Measurements from ENCODE around the gene CNNM2.
"Not testable (repeated sequence)": the region's sequence is repeated elsewhere in the genome, so short reads cannot be mapped to it uniquely, and the experiment has no call there.

The CNNM2 gene

GRCh38 chr10:102919246-102919959 lies 1.3 kb downstream of the CNNM2 start:
- H3K27me3 ChIP-seq: peaks cover 0 to 4% (median 0%) of the 10 kb centered on the region in 11 experiments; a peak in 2 of 22 replicates
- peak overlapping the region in 5 of 11 experiments; percentile 66 to 88 (median 79); a peak in 5 of 22 replicates for H3K27ac ChIP-seq
- H3K4me2 ChIP-seq: peak overlapping the region; percentile 92 to 99 (median 96)
- peak overlapping the region; percentile 77 to 90 (median 86) for H3K9ac ChIP-seq
- peak overlapping the region; percentile 77 to 96 (median 84) for H3K4me3 ChIP-seq
- TF ChIP-seq Cebpa-rat (IDR thresholded peaks at IDR 0.05): no peak
- no peaks in the 10 kb centered on the region for H4K20me1 ChIP-seq
- H3K36me3 ChIP-seq: no peaks in the 10 kb centered on the region
- H3K4me1 ChIP-seq: peaks cover 29 to 48% (median 37%) of the 10 kb centered on the region in 10 experiments
- no peaks in the 10 kb centered on the region for H3K9me3 ChIP-seq (replicated peaks in 1 of 11)

DNA sequence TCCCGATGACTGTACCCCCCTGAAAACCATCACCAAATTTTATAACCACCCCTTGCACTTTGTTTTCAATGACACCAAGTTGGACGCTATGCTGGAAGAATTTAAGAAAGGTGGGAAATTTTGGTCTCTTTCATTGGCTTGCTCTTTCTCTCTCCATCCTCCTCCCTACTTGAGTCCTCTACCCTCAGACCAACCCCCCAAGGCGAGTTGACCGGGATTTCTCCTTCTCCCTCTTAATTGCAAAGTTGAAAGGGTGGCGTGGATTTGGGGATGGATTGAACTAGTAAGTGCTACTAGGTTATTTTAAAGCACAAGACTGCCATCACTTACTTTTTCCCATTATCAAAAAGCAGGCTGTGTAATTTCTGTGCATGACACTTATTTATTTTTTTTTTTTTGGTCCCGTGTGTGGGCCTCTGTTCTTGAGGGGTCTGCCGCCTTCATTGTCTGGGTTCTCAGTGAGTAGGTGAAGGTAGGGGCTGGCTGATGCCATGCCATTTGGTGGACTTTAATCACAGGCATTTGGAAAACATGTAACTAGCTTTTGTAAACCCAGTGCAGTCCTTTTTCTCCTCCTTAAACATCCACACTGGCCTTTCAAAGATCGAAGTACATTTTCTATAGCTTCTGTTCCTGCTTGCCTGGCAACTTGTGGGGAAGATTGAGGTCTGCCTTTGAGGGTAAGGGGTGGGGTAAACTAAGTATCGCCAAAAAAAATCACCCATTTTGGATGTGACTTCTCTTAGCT lies 2.1 kb downstream of the CNNM2 start:
- peak overlapping the region in 3 of 11 experiments; percentile 15 to 39 (median 24); a peak in 3 of 22 replicates for H3K9ac ChIP-seq
- no peak overlapping the region for H3K27ac ChIP-seq
- H3K4me3 ChIP-seq: peak overlapping the region in 6 of 10 experiments; percentile 11 to 82 (median 79); a peak in 4 of 20 replicates

GRCh38 chr10:102923601-102924000 lies 5.5 kb downstream of the CNNM2 start:
- no peak overlapping the region for H3K27ac ChIP-seq
- H3K36me3 ChIP-seq: no peaks in the 10 kb centered on the region
- H3K9ac ChIP-seq: no peak overlapping the region
- H3K9me3 ChIP-seq (replicated peaks in 1 of 11): peaks cover 0 to 4% (median 0%) of the 10 kb centered on the region in 11 experiments; a peak in 1 of 22 replicates
- no peaks in the 10 kb centered on the region for H4K20me1 ChIP-seq
- H3K4me2 ChIP-seq: no peak overlapping the region; a peak in 1 of 22 replicates
- peaks cover 27 to 47% (median 35%) of the 10 kb centered on the region in 10 experiments for H3K4me1 ChIP-seq
- TF ChIP-seq Cebpa-rat (IDR thresholded peaks at IDR 0.05): no peak
- no peak overlapping the region for H3K4me3 ChIP-seq
- peaks cover 0 to 4% (median 0%) of the 10 kb centered on the region in 11 experiments; a peak in 2 of 22 replicates for H3K27me3 ChIP-seq

More for the DNA sequence above, 2.1 kb downstream of the CNNM2 start:
- H3K4me2 ChIP-seq: peak overlapping the region; percentile 92 to 99 (median 96)
- H3K36me3 ChIP-seq: no peaks in the 10 kb centered on the region
- peaks cover 0 to 4% (median 0%) of the 10 kb centered on the region in 11 experiments; a peak in 2 of 22 replicates for H3K27me3 ChIP-seq
- TF ChIP-seq Cebpa-rat (IDR thresholded peaks at IDR 0.05): no peak
- no peaks in the 10 kb centered on the region for H4K20me1 ChIP-seq
- H3K4me1 ChIP-seq: peaks cover 23 to 44% (median 33%) of the 10 kb centered on the region in 10 experiments
- no peaks in the 10 kb centered on the region for H3K9me3 ChIP-seq (replicated peaks in 1 of 11)

- Histone ChIP-seq H3K27me3 (no peaks in the 10 kb centered on the region), H4K20me1 (no peaks in the 10 kb centered on the region), H3K36me3 (0 out of 22 replicates have a peak, but pooled peaks cover 0 to 7% (median 0%) of the 10 kb centered on the region in 11 experiments), H3K4me3 (no peak overlapping the region), H3K4me1 (peaks cover 0 to 17% (median 8%) of the 10 kb centered on the region in 10 experiments; a peak in 14 of 20 replicates), H3K4me2 (no peak overlapping the region), H3K9ac (no peak overlapping the region), H3K27ac (no peak overlapping the region), H3K9me3 (replicated peaks in 1 of 11) (peaks cover 7 to 15% (median 13%) of the 10 kb centered on the region in 11 experiments; a peak in 19 of 22 replicates)
- TF ChIP-seq Cebpa-rat (IDR thresholded peaks at IDR 0.05): no peak
Measured at GRCh38 chr10:102926842-102927241, 8.7 kb downstream of the CNNM2 start.

DNA sequence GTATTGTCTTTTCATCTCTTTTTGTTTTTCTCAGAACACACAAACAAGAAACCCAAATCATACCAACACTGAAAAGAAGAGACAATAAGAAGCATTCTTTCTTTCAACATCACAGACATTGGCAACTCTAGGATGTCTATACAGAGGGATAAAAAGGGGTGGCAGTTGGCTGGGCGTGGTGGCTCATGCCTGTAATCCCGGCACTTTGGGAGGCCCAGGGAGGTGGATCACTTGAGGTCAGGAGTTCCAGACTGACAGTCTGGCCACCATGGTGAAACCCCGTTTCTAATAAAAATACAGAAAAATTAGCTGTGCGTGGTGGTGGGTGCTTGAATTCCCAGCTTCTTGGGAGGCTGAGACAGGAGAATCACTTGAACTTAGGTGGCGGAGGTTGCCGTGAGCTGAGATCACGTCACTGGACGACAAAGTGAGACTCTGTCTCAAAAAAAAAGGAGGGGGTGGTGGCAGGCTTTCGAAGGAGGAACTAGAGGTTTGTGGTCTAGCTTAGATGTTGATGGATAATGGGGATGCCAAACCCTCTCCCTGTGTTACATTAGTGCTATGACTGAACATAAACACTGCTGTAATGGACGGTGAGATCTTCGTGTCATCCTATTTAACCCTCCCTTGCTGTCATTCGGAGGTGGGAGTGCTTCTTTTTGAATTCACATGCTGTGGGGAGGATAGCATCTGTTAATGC lies 9.4 kb downstream of the CNNM2 start:
- no peak overlapping the region for H3K4me3 ChIP-seq
- H3K4me1 ChIP-seq: peaks cover 0 to 16% (median 8%) of the 10 kb centered on the region in 10 experiments; a peak in 13 of 20 replicates
- TF ChIP-seq Cebpa-rat (IDR thresholded peaks at IDR 0.05): no peak
- peaks cover 12 to 20% (median 18%) of the 10 kb centered on the region in 11 experiments; a peak in 19 of 22 replicates for H3K9me3 ChIP-seq (replicated peaks in 1 of 11)
- H3K4me2 ChIP-seq: peak overlapping the region in 6 of 11 experiments; percentile 6 to 60 (median 41); a peak in 9 of 22 replicates
- H4K20me1 ChIP-seq: no peaks in the 10 kb centered on the region
- H3K36me3 ChIP-seq: 0 out of 22 replicates have a peak, but pooled peaks cover 0 to 7% (median 0%) of the 10 kb centered on the region in 11 experiments
- no peaks in the 10 kb centered on the region for H3K27me3 ChIP-seq
- no peak overlapping the region for H3K9ac ChIP-seq
- no peak overlapping the region for H3K27ac ChIP-seq

GRCh38 chr10:102928442-102928841 lies 10.3 kb downstream of the CNNM2 start:
- H3K27me3 ChIP-seq, H3K36me3 ChIP-seq, H4K20me1 ChIP-seq, H3K9ac ChIP-seq, H3K4me2 ChIP-seq, H3K4me3 ChIP-seq, H3K27ac ChIP-seq: not testable (repeated sequence)
- H3K9me3 ChIP-seq (replicated peaks in 1 of 11): peaks cover 12 to 25% (median 19%) of the 10 kb centered on the region in 11 experiments; a peak in 19 of 22 replicates
- peaks cover 0 to 10% (median 7%) of the 10 kb centered on the region in 10 experiments; a peak in 9 of 20 replicates for H3K4me1 ChIP-seq

GRCh38 chr10:102930720-102931119 lies 12.6 kb downstream of the CNNM2 start:
- H3K9me3 ChIP-seq (replicated peaks in 1 of 11): peaks cover 12 to 25% (median 19%) of the 10 kb centered on the region in 11 experiments; a peak in 19 of 22 replicates
- H3K4me1 ChIP-seq: peaks cover 0 to 10% (median 7%) of the 10 kb centered on the region in 10 experiments; a peak in 10 of 20 replicates
- H3K36me3 ChIP-seq: 0 out of 22 replicates have a peak, but pooled peaks cover 0 to 7% (median 0%) of the 10 kb centered on the region in 11 experiments
- no peak overlapping the region for H3K27ac ChIP-seq
- H4K20me1 ChIP-seq: no peaks in the 10 kb centered on the region
- H3K27me3 ChIP-seq: no peaks in the 10 kb centered on the region
- no peak overlapping the region for H3K9ac ChIP-seq
- H3K4me3 ChIP-seq: no peak overlapping the region
- no peak for TF ChIP-seq Cebpa-rat (IDR thresholded peaks at IDR 0.05)
- no peak overlapping the region for H3K4me2 ChIP-seq

DNA sequence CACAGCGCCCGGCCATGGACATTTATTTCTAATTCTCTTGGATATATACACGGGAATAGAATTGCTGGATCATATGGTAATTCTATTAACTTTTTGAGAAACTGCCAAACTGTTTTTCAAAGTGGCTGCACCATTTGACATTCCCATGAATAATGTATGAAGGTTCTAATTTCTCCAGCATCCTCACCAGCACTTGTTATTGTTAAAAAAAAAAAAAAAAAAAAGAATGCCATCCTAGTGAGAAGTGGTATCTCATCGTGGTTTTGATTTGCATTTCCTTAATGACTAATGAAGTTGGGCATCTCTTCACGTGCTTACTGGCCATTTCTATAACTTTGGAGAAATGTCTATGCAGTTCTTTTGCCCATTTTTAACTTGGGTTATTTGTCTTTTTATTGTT lies 13.5 kb downstream of the CNNM2 start:
- peaks cover 0 to 16% (median 10%) of the 10 kb centered on the region in 10 experiments; a peak in 12 of 20 replicates for H3K4me1 ChIP-seq
- H4K20me1 ChIP-seq: no peaks in the 10 kb centered on the region
- H3K9ac ChIP-seq: no peak overlapping the region
- no peaks in the 10 kb centered on the region for H3K27me3 ChIP-seq
- H3K9me3 ChIP-seq (replicated peaks in 1 of 11): peaks cover 12 to 25% (median 19%) of the 10 kb centered on the region in 11 experiments; a peak in 19 of 22 replicates
- TF ChIP-seq Cebpa-rat (IDR thresholded peaks at IDR 0.05): no peak
- H3K36me3 ChIP-seq: 0 out of 22 replicates have a peak, but pooled peaks cover 0 to 7% (median 0%) of the 10 kb centered on the region in 11 experiments
- no peak overlapping the region for H3K4me2 ChIP-seq
- no peak overlapping the region for H3K27ac ChIP-seq
- H3K4me3 ChIP-seq: no peak overlapping the region

Data from BLaER1 treated with 17β-estradiol and CSF1 and Interleukin-3, amounts not matched to agents 10 nM and 100 nM (cell line).